Measurements from ENCODE around the gene SOX1. TPM values are rescaled to one million over a fixed set of nuclear protein-coding genes. Genes with fewer than 3 reads are reported as not detected.

SOX1 gene
- total and polyA plus RNA-seq, 9 donors = not detected

- no peak overlapping the region for H3K4me3 ChIP-seq
- DNase-seq = no peak
- H3K36me3 ChIP-seq = no peaks in the 10 kb centered on the region
- TF ChIP-seq, protein P1, sequence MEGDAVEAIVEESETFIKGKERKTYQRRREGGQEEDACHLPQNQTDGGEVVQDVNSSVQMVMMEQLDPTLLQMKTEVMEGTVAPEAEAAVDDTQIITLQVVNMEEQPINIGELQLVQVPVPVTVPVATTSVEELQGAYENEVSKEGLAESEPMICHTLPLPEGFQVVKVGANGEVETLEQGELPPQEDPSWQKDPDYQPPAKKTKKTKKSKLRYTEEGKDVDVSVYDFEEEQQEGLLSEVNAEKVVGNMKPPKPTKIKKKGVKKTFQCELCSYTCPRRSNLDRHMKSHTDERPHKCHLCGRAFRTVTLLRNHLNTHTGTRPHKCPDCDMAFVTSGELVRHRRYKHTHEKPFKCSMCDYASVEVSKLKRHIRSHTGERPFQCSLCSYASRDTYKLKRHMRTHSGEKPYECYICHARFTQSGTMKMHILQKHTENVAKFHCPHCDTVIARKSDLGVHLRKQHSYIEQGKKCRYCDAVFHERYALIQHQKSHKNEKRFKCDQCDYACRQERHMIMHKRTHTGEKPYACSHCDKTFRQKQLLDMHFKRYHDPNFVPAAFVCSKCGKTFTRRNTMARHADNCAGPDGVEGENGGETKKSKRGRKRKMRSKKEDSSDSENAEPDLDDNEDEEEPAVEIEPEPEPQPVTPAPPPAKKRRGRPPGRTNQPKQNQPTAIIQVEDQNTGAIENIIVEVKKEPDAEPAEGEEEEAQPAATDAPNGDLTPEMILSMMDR (IDR thresholded peaks at IDR 0.05) = no peak
- TF ChIP-seq EP300 (IDR thresholded peaks at IDR 0.05) (no peak), POLR2A (IDR thresholded peaks at IDR 0.05) (no peak)
- no peaks in the 10 kb centered on the region for H3K4me1 ChIP-seq (ENCODE audit: insufficient read depth)
- intact Hi-C loops (cut with DNase I) = no loop called here
- H3K27me3 ChIP-seq = no peaks in the 10 kb centered on the region
- WGBS, 3 donors = 79 to 84% (median 83%) methylated on average over 11 of the region's 11 CpGs
- H3K27ac ChIP-seq = no peak overlapping the region
- H3K9me3 ChIP-seq = peaks cover 0 to 5% of the 10 kb centered on the region in 2 donors
These were observed 37.8 kb upstream of the SOX1 start for GRCh38 chr13:112029143-112029542.

DNA sequence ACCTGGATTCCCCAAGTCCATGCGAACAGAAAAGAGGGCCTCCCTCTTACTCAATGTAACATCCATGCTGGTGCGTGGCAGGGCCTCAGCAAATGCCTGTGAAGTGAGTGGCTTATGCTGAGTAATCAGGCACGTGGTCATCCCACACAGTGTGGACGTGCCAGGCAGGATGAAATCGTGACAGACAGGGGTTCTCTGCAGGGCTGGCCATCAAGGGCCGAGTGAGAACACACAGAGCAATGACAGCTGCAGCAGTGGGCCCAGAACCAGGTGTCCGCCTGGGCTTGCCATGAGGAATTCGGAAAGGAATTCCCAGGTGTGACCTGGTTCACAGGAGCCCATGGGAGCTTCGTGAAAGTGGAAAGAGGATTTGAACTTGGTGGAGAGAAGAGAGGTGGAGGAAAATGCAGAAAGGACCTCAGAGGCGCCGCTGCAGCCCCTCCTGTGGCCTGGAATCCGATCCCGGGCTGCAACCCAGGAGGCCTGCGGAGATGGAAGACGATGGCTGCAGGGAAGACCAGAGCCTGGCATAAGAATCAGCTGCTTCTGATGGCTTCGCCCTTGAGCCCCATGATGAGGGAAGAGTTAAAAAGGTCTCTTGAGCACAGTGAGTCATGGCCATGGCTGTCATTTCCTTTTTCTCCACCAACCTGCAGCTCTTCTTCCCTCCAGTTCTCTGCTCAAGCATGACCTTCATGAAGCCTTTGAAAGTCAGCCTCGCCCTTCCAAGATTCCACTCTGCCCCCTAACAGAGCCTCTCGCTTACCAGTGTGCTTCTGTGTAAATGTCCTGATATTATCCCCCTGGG lies 34.6 kb upstream of the SOX1 start:
- peaks cover 0 to 5% of the 10 kb centered on the region in 2 donors for H3K9me3 ChIP-seq
- 54 to 64% (median 55%) methylated on average over 18 of the region's 18 CpGs for WGBS, 3 donors
- H3K4me1 ChIP-seq (ENCODE audit: insufficient read depth) = no peaks in the 10 kb centered on the region
- no peak for DNase-seq
- no peaks in the 10 kb centered on the region for H3K36me3 ChIP-seq
- H3K27me3 ChIP-seq = no peaks in the 10 kb centered on the region
- no peak overlapping the region for H3K4me3 ChIP-seq
- H3K27ac ChIP-seq = no peak overlapping the region
- TF ChIP-seq POLR2A (IDR thresholded peaks at IDR 0.05) = no peak
- intact Hi-C loops (cut with DNase I) = no loop called here

DNA sequence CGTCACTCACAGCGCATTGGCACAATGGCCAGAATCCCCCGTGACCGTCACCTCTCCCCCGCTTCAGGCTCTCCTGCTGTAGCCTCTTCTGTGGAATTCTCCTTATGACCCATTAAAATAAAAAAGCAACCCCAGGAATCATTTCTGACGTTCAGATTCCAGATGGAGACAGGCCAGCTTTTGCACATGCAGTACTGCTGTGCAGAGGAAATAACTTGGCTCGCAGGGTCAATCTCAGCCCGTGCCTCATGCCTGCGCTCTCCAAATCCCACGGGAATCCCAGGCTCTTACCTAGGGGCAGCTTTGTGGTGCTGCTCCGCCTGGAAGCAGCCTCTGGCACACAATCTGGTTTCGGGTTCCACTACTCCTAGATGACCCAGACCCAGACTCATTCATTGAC lies 32.7 kb upstream of the SOX1 start:
- intact Hi-C loops (cut with DNase I) = no loop called here
- H3K27me3 ChIP-seq = no peaks in the 10 kb centered on the region
- TF ChIP-seq, protein P1 (IDR thresholded peaks at IDR 0.05) = no peak
- TF ChIP-seq POLR2A (IDR thresholded peaks at IDR 0.05) = no peak
- no peak for TF ChIP-seq EP300 (IDR thresholded peaks at IDR 0.05)
- 59 to 61% (median 60%) methylated on average over 12 of the region's 12 CpGs for WGBS, 3 donors
- no peaks in the 10 kb centered on the region for H3K9me3 ChIP-seq
- no peaks in the 10 kb centered on the region for H3K36me3 ChIP-seq
- H3K27ac ChIP-seq = no peak overlapping the region
- H3K4me1 ChIP-seq (ENCODE audit: insufficient read depth) = no peaks in the 10 kb centered on the region
- H3K4me3 ChIP-seq = no peak overlapping the region
- DNase-seq = no peak

DNA sequence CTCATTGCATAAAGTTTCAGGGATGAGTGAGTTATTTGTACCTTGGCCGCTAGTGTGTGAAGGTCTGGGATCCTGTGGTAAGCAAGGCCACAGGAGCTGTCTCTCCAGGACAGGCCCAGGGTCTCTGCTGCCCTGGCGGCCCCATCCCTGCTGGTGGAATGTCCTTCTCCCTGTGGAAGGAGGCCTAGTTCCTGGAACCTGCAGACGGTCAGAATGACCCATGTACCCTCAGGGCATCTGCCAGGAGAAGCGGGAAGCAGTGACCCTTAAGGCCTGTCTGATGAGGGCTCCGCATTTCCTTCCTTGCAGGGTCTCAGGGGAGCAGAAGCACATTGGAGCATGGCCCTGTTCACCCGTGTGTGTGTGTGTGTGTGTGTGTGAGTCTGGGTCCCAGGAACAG lies 32.1 kb upstream of the SOX1 start:
- Histone ChIP-seq H3K36me3 (no peaks in the 10 kb centered on the region), H3K27me3 (no peaks in the 10 kb centered on the region), H3K9me3 (no peaks in the 10 kb centered on the region), H3K4me1 (ENCODE audit: insufficient read depth) (no peaks in the 10 kb centered on the region), H3K27ac (no peak overlapping the region), H3K4me3 (no peak overlapping the region)
- DNase-seq = no peak
- no peak for TF ChIP-seq EP300 (IDR thresholded peaks at IDR 0.05)
- TF ChIP-seq, protein P1 (IDR thresholded peaks at IDR 0.05) = no peak
- no peak for TF ChIP-seq POLR2A (IDR thresholded peaks at IDR 0.05)
- WGBS, 3 donors = 61 to 66% (median 64%) methylated on average over 6 of the region's 6 CpGs
- intact Hi-C loops (cut with DNase I) = no loop called here

GRCh38 chr13:112042496-112042895 lies 24.5 kb upstream of the SOX1 start:
- no peak overlapping the region for H3K27ac ChIP-seq
- no peak overlapping the region for H3K4me3 ChIP-seq
- H3K9me3 ChIP-seq = no peaks in the 10 kb centered on the region
- H3K36me3 ChIP-seq = no peaks in the 10 kb centered on the region
- intact Hi-C loops (cut with DNase I) = no loop called here
- no peaks in the 10 kb centered on the region for H3K27me3 ChIP-seq
- DNase-seq = no peak
- 67 to 74% (median 70%) methylated on average over 4 of the region's 4 CpGs for WGBS, 3 donors
- no peak for TF ChIP-seq EP300 (IDR thresholded peaks at IDR 0.05)
- TF ChIP-seq POLR2A (IDR thresholded peaks at IDR 0.05) = no peak
- H3K4me1 ChIP-seq (ENCODE audit: insufficient read depth) = no peaks in the 10 kb centered on the region

Data from ovary (tissue), 9 donors.